ENCODE results near the gene POLE2. TPM values are rescaled to one million over a fixed set of nuclear protein-coding genes. Genes with fewer than 3 reads are reported as not detected.

POLE2 gene
- total and polyA plus RNA-seq, 2 donors (not counting 1 experiment from before 2014, with no cell fraction given), result 4.5 to 8.7 TPM

- H3K27ac ChIP-seq (ENCODE audit: insufficient read depth, low read length), result no peak overlapping the region
- peaks cover 2% of the 10 kb centered on the region for H3K4me1 ChIP-seq (ENCODE audit: control insufficient read depth, extremely low read depth, insufficient read depth, low read length)
- DNase-seq (ENCODE audit: low read depth in 2 of 2), result peak; percentile 23 to 63
- H3K4me3 ChIP-seq (replicated peaks in 1 of 4; ENCODE audit: control extremely low read depth in 1 of 4, insufficient read depth in 1 of 4, low read depth in 3 of 4, low read length in 4 of 4), result no peak overlapping the region
- no peaks in the 10 kb centered on the region for H4K20me1 ChIP-seq (ENCODE audit: control insufficient read depth, extremely low read depth, insufficient read depth, low read length)
- no peaks in the 10 kb centered on the region for H3K9me3 ChIP-seq (ENCODE audit: control insufficient read depth, insufficient read depth, low read depth, low read length)
- peaks cover 25% of the 10 kb centered on the region for H3K79me2 ChIP-seq (ENCODE audit: control insufficient read depth, insufficient read depth, low read length)
- no peaks in the 10 kb centered on the region for H3K27me3 ChIP-seq (ENCODE audit: control insufficient read depth, insufficient read depth, low read length)
- H2AFZ ChIP-seq (ENCODE audit: low read length), result no peak overlapping the region
- TF ChIP-seq EZH2 (IDR thresholded peaks at IDR 0.05; ENCODE audit: low read length, missing control alignments) (no peak), CTCF (conservative IDR thresholded peaks at IDR 0.05 in 1 of 2, IDR thresholded peaks at IDR 0.05 in 1 of 2; ENCODE audit: low read depth in 1 of 2, low read length in 2 of 2) (no peak)
- H3K9ac ChIP-seq (ENCODE audit: insufficient read depth, low read length), result no peak overlapping the region
- H3K36me3 ChIP-seq (ENCODE audit: control insufficient read depth, insufficient read depth, low read length), result peaks cover 4% of the 10 kb centered on the region
- H3K4me2 ChIP-seq (ENCODE audit: extremely low read depth, insufficient read depth, low read length), result no peak overlapping the region
Measured at GRCh38 chr14:49641697-49642129, 46.3 kb downstream of the POLE2 start.

GRCh38 chr14:49640540-49641417 is 47.2 kb downstream of the POLE2 start:
- Histone ChIP-seq H3K36me3 (ENCODE audit: control insufficient read depth, insufficient read depth, low read length) (peaks cover 4% of the 10 kb centered on the region), H3K9ac (ENCODE audit: insufficient read depth, low read length) (no peak overlapping the region), H4K20me1 (ENCODE audit: control insufficient read depth, extremely low read depth, insufficient read depth, low read length) (no peaks in the 10 kb centered on the region), H3K9me3 (ENCODE audit: control insufficient read depth, insufficient read depth, low read depth, low read length) (no peaks in the 10 kb centered on the region), H3K79me2 (ENCODE audit: control insufficient read depth, insufficient read depth, low read length) (peaks cover 34% of the 10 kb centered on the region), H3K4me2 (ENCODE audit: extremely low read depth, insufficient read depth, low read length) (no peak overlapping the region), H3K4me3 (replicated peaks in 1 of 4; ENCODE audit: control extremely low read depth in 1 of 4, insufficient read depth in 1 of 4, low read depth in 3 of 4, low read length in 4 of 4) (no peak overlapping the region), H3K27ac (ENCODE audit: insufficient read depth, low read length) (no peak overlapping the region), H3K4me1 (ENCODE audit: control insufficient read depth, extremely low read depth, insufficient read depth, low read length) (peaks cover 2% of the 10 kb centered on the region), H2AFZ (ENCODE audit: low read length) (no peak overlapping the region), H3K27me3 (ENCODE audit: control insufficient read depth, insufficient read depth, low read length) (no peaks in the 10 kb centered on the region)
- no peak for TF ChIP-seq CTCF (conservative IDR thresholded peaks at IDR 0.05 in 1 of 2, IDR thresholded peaks at IDR 0.05 in 1 of 2; ENCODE audit: low read depth in 1 of 2, low read length in 2 of 2)
- no peak for TF ChIP-seq EZH2 (IDR thresholded peaks at IDR 0.05; ENCODE audit: low read length, missing control alignments)
- no peak for DNase-seq (ENCODE audit: low read depth in 2 of 2)

- H3K9me3 ChIP-seq (ENCODE audit: control insufficient read depth, insufficient read depth, low read depth, low read length), result no peaks in the 10 kb centered on the region
- peaks cover 4% of the 10 kb centered on the region for H3K36me3 ChIP-seq (ENCODE audit: control insufficient read depth, insufficient read depth, low read length)
- H3K27ac ChIP-seq (ENCODE audit: insufficient read depth, low read length), result no peak overlapping the region
- no peak overlapping the region for H3K4me2 ChIP-seq (ENCODE audit: extremely low read depth, insufficient read depth, low read length)
- no peaks in the 10 kb centered on the region for H3K27me3 ChIP-seq (ENCODE audit: control insufficient read depth, insufficient read depth, low read length)
- H3K4me1 ChIP-seq (ENCODE audit: control insufficient read depth, extremely low read depth, insufficient read depth, low read length), result peaks cover 2% of the 10 kb centered on the region
- H2AFZ ChIP-seq (ENCODE audit: low read length), result no peak overlapping the region
- TF ChIP-seq EZH2 (IDR thresholded peaks at IDR 0.05; ENCODE audit: low read length, missing control alignments) (no peak), CTCF (conservative IDR thresholded peaks at IDR 0.05 in 1 of 2, IDR thresholded peaks at IDR 0.05 in 1 of 2; ENCODE audit: low read depth in 1 of 2, low read length in 2 of 2) (no peak)
- peaks cover 45% of the 10 kb centered on the region for H3K79me2 ChIP-seq (ENCODE audit: control insufficient read depth, insufficient read depth, low read length)
- H3K4me3 ChIP-seq (replicated peaks in 1 of 4; ENCODE audit: control extremely low read depth in 1 of 4, insufficient read depth in 1 of 4, low read depth in 3 of 4, low read length in 4 of 4), result no peak overlapping the region
- no peaks in the 10 kb centered on the region for H4K20me1 ChIP-seq (ENCODE audit: control insufficient read depth, extremely low read depth, insufficient read depth, low read length)
- DNase-seq (ENCODE audit: low read depth in 2 of 2), result no peak
- H3K9ac ChIP-seq (ENCODE audit: insufficient read depth, low read length), result no peak overlapping the region
Measured at GRCh38 chr14:49637534-49638078, 50.4 kb downstream of the POLE2 start.
